Astrocyte of the spinal cord (primary cell): ENCODE data around the gene ABCC1.
"Not testable (repeated sequence)": the region's sequence is repeated elsewhere in the genome, so short reads cannot be mapped to it uniquely, and the experiment has no call there.

Experiments
- DNase-seq: peaks from one replicate; pipeline ENCODE4 v3.0.0; 2011; ENCODE audit warnings: low read depth, low spot score
- H3K4me3 ChIP-seq: 2 replicates; pipeline ENCODE4 v1.5.1; 2011; ENCODE audit warnings: low read depth, mild to moderate bottlenecking, low read length, moderate library complexity
- CTCF ChIP-seq: IDR thresholded peaks from 2 replicates; pipeline ENCODE4 v1.5.1; 2012; ENCODE audit warnings: low read depth, mild to moderate bottlenecking, low read length, inconsistent platforms
- in situ Hi-C: cut with HindIII; loops from 2 replicates; pipeline ENCODE4 v1.10.0; 2017; ENCODE audit warnings: low sequenced_read_pairs

ABCC1 gene

GRCh38 chr16:16157166-16157565 is 207.8 kb downstream of the ABCC1 start:
- no peak overlapping the region for H3K4me3 ChIP-seq
- no peak for DNase-seq
- no peak for TF ChIP-seq CTCF
- in situ Hi-C loops: no loop called here

GRCh38 chr16:16158082-16158658 is 208.8 kb downstream of the ABCC1 start:
- no peak for TF ChIP-seq CTCF
- no peak overlapping the region for H3K4me3 ChIP-seq
- in situ Hi-C loops: no loop called here
- no peak for DNase-seq

GRCh38 chr16:16158741-16159374 is 209.4 kb downstream of the ABCC1 start:
- no peak overlapping the region for H3K4me3 ChIP-seq
- DNase-seq: no peak
- in situ Hi-C loops: no loop called here
- TF ChIP-seq CTCF: no peak

- in situ Hi-C loops: no loop called here
- no peak for DNase-seq
- no peak for TF ChIP-seq CTCF
- no peak overlapping the region for H3K4me3 ChIP-seq
Observed at GRCh38 chr16:16159662-16160061, 210.2 kb downstream of the ABCC1 start.

- TF ChIP-seq CTCF: no peak
- DNase-seq: no peak
- in situ Hi-C loops: no loop called here
- H3K4me3 ChIP-seq: no peak overlapping the region
Observed at GRCh38 chr16:16161319-16161718, 211.9 kb downstream of the ABCC1 start.

GRCh38 chr16:16161840-16162239 is 212.4 kb downstream of the ABCC1 start:
- in situ Hi-C loops, H3K4me3 ChIP-seq, DNase-seq: not testable (repeated sequence)

- DNase-seq: no peak
- H3K4me3 ChIP-seq: no peak overlapping the region
- no peak for TF ChIP-seq CTCF
- in situ Hi-C loops: no loop called here
Observed at GRCh38 chr16:16162591-16162990, 213.2 kb downstream of the ABCC1 start.
